Gastrocnemius medialis (tissue), 4 donors: ENCODE measurements around the gene NCK2.

Experiments used
- CTCF ChIP-seq, 5 experiments: fragments of 450-650 bp in 3 of 5; fragments of 200-600 bp in 2 of 5; sonication (generic) in 2 of 5; IDR thresholded peaks in 4 of 5; conservative IDR thresholded peaks in 1 of 5; 1 replicate in 4 of 5; 2 replicates in 1 of 5; pipeline ENCODE4 v1.5.1; 2016 to 2019; ENCODE audit warnings: antibody characterized with exemption in 5 of 5, mild to moderate bottlenecking in 3 of 5, moderate library complexity in 3 of 5
- POLR2A ChIP-seq, 2 donors: fragments of 450-650 bp; IDR thresholded peaks; one replicate each; pipeline ENCODE4 v1.6.1; 2017; ENCODE audit warnings: antibody characterized with exemption in 2 of 2, mild to moderate bottlenecking in 2 of 2, moderate library complexity in 2 of 2

- TF ChIP-seq CTCF (IDR thresholded peaks at IDR 0.05 in 4 of 5, conservative IDR thresholded peaks at IDR 0.05 in 1 of 5) (no peak), POLR2A (IDR thresholded peaks at IDR 0.05) (no peak)
These were observed 149.7 kb downstream of the NCK2 start for GRCh38 chr2:105894327-105894944.
